Breast epithelium (tissue), 3 donors: Measurements from ENCODE around the gene BPIFB3.

Source experiments
- POLR2A ChIP-seq: fragments of 450-650 bp; IDR thresholded peaks from one replicate; pipeline ENCODE4 v1.6.1; 2016; ENCODE audit warnings: antibody characterized with exemption, mild to moderate bottlenecking, moderate library complexity
- TF ChIP-seq, protein P1 (sequence below), 3 donors: fragments of 450-650 bp; IDR thresholded peaks; one replicate each; pipeline ENCODE4 v1.5.1; 2016 to 2017; ENCODE audit warnings: antibody characterized with exemption in 3 of 3, mild to moderate bottlenecking in 3 of 3, moderate library complexity in 3 of 3

DNA sequence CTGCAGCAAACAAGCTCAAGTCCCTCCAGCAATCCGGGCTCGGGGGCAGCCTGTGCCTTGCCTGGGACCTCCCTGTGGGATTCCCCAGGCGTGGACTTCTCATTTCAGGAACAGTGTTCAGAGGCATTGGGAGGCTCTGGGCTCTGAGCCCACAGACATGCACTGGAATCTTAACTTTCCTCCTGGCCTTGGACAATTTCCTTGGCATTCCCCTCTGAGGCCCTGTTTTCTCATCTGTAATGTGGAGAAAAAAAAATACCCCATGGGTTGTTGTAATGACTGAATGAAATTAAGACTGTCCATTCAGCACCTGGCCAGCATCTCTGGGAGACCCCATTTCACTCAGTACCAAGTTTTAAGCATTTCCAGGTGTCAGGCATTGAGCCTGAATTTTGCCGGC is 43.3 kb downstream of the BPIFB3 start:
- TF ChIP-seq, protein P1, sequence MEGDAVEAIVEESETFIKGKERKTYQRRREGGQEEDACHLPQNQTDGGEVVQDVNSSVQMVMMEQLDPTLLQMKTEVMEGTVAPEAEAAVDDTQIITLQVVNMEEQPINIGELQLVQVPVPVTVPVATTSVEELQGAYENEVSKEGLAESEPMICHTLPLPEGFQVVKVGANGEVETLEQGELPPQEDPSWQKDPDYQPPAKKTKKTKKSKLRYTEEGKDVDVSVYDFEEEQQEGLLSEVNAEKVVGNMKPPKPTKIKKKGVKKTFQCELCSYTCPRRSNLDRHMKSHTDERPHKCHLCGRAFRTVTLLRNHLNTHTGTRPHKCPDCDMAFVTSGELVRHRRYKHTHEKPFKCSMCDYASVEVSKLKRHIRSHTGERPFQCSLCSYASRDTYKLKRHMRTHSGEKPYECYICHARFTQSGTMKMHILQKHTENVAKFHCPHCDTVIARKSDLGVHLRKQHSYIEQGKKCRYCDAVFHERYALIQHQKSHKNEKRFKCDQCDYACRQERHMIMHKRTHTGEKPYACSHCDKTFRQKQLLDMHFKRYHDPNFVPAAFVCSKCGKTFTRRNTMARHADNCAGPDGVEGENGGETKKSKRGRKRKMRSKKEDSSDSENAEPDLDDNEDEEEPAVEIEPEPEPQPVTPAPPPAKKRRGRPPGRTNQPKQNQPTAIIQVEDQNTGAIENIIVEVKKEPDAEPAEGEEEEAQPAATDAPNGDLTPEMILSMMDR (IDR thresholded peaks at IDR 0.05) = no peak
- TF ChIP-seq POLR2A = no peak
